ENCODE data around the gene TP73.

Gene TP73

DNA sequence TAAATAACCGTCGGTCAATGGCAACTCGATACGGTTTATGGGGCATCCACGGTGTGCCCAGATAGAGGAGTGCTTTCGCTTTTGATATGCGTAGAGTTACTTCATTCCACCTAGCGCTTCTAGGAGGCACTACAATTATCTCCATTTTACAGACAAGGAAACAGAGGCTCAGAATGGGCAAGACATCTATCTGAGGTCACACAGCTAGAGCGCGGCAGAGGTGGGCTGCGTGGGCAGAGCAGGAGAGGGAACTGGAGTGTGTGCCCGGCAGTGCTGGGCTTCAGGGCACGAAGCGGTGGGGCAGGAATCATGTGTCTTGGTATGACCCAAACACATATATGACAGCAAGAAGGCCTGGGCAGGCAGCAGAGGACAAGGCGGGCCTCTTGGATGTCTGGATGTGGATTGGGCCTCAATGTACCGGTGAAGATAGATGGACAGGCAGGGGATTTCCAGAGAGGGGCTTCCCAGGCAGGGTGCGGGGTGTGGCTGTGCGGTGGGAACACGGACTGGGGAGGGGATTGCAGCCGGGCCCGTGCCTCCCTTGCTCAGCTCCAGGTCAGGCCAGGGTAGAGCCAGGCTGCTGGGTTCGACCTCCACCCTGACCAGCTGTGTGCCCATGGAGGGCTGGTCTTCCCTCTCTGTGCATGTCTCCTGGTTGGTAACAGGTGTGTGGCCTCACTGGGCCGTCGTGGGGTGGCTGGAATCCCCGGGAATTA lies 21.2 kb downstream of the TP73 start:
- DNase-seq (ENCODE audit: low spot score): no peak

DNA sequence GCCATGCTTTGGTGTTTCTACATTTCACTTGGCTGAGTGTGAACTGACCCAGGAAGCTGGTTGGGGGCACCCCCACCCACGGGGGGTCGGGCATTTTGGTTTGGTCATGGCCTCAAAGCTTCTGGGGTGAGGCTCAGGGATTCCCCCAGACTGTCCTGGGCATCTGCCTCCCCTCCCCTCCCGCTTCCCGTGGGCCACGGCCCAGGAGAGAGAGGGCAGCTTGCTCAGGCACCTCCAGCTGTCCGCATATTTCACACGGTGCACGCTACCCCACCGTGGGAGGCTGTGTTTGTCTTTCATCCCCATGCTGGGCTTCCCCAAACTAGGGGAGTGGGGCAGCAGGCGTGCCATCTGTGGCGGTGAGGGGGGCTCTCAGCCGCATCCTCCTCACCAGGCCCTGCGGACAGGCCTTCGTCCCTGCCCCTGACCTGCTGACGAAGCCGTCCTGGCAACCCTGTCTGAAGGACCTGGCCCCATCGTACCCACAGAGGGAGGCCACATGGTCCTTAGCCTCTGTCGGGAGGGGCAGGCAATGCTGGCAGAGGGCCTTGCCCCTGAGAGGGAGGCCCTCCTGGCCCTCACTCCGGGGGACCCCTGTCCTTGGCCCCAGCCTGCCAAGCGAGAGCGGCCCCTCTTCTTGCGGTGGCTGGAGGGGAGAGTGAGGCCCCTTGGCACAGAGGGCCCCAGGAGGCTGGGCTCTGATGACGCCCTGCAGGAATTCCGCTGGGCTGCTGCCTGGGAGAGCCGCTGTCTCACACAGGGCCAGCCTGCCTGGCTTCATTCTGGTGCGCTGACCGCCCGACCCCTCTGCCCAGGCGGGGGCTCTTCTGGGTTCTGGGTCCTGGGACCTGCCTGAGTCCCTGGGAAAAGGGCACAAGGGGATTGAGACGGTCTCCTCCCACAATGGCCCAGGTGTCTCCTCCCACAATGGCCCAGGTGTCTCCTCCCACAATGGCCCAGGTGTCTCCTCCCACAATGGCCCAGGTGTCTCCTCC lies 22.1 kb downstream of the TP73 start:
- DNase-seq (ENCODE audit: low spot score): no peak

DNA sequence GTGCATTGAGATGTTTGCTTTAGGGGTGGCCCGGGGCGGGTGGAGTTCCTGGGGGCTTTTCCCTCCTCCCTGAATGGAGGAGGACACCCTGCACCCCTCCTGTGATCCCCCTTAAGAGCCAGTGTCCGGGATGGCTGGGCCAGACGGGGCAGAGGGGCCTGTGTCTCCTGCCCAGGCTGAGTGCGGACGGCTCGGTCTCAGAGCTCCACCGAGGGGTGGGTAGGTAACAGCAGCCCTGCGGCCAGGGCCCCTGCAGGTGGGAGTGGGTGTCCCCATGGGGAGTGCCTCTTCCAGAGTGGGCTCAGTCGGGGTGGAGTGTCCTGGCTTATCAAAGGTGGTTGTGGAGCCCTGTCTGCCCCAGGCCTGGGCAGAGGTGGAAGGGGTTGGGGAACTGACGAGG lies 23.1 kb downstream of the TP73 start:
- no peak for DNase-seq (ENCODE audit: low spot score)

DNA sequence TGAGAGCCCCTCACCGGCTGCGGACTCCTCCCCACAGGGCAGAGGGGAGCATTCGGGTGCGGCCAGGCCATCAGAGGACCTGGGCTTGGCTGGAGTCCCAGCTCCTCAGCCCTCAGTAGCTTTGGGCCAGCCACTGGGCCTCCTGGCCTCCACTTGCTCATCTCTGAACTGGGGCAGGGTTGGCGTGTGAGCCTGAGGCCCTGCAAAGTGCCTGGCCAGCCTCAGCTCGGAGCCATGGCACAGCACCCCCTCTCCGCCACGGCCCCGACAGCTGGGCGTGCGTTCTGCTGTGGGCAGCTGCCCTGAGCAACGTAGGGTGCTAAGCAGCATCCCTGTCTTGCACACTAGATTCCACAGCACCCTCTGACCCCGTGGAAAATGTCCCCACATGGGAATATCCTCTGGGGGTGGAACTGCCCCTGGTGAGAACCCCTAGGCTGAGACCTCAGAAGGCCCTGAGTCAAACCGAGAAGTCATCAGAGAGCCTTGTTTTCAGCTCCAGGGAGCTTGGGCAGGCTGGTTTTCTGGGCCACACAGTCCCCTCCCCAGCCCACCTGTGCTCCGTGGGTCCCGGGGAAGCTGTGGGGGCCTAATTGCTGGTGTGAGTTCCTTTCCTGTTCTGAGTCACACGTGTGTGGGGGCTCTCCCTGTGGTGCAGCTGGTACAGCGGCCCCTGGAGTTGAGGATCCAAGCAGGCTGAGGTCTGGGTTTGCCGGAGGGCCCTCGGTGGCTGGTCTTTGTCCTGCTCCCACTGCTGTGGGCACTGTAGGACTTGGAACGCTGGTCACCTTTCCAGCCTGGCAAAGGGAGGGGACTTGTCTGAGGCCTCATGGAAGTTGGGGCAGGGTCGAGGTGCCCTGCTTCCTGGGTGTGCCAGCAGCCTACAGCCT lies 24.5 kb downstream of the TP73 start:
- DNase-seq (ENCODE audit: low spot score): no peak

DNA sequence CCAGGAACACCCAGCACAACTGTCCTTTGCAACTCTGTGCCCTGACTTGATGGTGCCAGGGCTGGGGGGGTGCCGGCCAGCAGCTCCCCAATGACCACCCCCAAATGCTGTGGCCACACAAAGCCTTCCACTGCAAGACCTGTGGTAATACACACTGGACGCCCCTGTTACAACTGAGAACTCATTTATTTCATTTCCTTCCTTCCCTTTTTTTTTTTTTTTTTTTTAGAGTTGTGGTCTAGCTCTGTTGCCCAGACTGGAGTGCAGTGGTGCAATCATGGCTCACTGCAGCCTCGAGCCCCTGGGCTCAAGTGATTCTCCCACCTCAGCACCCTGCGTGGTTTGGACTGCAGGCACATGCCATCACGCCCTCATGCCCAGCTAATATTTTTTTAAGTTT lies 25.2 kb downstream of the TP73 start:
- no peak for DNase-seq (ENCODE audit: low spot score)

DNA sequence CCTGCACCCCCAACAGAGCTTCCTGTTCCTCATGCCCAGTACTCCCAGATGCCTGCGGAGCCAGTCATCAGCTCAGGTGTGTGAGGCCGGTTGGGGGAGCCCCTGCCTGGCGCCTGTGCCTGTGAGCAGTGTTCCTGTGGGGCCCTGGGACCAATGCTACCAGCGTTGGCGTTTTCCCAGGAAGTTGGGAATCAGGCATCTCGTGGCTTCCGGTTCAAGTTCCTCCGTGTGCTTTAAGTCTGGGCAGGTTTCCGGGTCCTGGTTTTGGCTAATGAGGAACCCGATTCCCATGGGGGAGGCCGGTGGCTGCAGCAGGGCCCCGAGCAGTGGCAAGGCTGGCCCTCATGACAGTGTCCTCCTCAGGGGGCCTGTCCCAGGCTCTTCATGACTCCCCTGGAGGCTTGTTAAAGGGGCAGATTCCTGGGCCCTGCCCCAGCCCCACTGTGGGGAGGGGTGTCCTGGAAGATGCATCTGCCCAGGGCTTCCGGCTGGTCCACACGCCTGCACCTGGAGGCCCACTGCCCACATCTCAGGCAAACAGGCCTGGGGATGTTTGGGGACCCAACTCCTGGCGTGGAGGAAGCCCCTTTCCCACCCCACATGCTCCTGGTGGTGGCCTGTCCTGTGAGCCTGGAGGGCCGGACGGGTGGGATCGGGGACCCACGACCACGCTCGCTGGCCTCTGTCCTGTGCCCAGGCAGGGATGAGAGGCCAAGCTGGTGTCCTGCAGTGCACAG lies 26.2 kb downstream of the TP73 start:
- DNase-seq (ENCODE audit: low spot score): no peak

DNA sequence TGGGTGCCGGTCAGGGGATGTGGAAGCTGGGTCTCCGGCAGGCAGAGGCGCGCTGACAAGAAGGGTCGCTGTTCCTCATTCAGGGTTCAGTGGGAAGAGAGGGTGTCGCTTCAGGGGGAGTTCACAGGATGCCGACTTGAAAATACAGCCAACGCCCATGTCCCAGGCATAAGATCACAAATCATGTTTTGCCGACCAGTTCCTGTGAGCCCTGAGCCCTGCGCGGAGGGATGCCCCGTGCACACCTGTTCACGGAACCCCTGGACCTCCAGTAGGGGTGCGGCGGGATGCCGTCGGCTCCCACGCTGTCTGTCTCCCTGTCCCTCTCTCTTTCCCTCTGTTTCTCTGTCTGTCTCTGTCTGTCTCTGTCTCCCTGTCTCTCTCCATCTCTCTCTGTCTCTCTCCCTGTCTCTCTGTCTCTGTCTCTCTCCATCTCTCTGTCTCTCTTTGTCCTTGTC lies 26.8 kb downstream of the TP73 start:
- DNase-seq (ENCODE audit: low spot score): no peak

DNA sequence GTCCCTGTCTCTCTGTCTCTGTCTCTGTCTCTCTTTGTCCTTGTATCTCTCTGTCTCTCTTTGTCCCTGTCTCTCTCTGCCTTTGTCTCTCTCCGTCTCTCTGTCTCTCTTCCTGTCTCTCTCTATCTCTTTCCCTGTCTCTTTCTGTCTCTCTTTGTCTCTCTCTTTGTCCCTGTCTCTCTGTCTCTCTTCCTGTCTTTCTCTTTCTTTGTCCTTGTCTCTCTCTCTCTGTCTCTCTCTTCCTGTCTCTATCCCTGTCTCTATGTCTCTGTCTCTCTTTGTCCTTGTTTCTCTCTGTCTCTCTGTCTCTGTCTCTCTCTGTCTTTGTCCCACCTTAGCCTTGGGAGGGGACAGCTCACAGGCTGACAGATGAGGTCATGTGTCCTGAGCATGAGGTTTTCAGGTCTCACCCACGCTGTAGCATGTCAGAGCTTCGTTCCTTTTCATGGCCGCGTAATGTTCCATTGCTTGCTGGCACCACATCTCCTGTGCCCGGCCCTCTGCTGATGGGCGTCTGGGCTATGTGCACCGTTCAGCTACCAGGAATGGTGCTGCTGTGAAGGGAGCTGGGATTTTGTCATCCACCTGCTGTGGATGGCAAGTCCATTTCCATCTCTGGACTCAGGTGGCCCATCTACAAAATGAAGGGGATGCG lies 27.6 kb downstream of the TP73 start:
- no peak for DNase-seq (ENCODE audit: low spot score)

DNA sequence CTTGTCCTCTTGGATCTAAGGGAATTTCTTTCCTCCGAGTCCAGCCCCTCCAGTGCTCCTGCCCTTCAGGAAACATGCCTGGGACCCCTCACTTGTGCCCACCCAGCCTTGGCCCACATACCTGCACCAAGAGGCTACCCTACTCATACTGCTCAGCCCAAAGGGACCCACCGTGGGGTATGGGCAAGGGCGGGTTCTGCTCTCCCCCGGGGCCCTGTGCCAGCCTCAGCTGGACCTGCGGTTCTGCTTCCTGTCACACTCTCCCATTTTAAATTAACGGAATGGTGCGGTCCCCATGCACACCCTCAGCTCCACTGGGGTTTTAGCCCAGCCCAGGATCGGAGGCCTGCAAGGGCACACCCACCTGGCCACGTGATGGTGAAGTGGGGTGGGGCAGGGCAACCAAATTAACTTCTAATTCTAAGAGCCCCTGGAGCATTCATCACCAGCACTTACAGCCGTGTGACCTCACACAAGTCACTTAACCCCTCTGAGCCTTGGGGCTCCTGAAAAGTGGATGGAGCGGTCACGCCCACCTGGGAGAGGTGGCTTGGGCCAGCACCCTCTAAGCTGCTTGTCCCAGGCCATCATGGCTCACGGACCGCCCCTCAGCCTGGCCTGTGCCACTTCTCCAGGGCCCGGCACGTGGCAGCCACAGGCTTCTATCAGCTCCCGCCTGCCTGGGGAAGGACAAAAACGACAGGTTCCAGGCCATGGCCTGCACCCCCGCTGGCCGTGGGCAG lies 28.3 kb downstream of the TP73 start:
- no peak for DNase-seq (ENCODE audit: low spot score)

DNA sequence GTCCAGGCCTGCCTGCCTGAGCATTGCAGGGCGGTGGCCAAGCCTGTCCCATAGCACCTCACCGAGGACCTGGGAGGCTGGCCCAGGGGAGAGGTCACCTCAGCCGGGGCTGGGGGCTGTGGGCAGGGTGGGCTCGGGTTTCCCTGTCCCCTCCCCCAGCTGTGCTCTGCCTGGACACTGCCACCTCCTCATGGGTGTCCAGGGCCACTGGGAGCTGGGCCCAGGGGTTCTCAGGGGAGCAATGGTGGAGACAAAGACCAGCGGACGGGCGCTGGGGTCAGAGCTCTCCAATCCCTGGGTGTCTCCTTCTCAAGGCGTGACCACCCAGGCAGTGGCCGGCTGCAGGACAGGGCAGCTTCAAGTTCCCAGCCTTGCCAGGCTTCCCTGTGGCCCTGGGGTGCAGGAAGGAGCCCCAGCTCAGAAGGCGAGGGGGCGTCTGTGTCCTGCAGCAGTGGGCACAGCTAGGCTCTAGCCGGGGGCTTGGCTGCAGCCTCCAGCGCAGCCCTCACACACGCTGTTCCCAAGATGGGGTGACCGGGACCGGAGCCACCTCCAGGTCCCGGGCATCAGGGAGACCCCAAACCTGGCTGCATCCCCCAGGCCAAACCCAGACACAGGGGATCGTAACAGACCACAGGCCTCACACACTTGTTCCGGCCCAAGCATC lies 29.0 kb downstream of the TP73 start:
- no peak for DNase-seq (ENCODE audit: low spot score)

DNA sequence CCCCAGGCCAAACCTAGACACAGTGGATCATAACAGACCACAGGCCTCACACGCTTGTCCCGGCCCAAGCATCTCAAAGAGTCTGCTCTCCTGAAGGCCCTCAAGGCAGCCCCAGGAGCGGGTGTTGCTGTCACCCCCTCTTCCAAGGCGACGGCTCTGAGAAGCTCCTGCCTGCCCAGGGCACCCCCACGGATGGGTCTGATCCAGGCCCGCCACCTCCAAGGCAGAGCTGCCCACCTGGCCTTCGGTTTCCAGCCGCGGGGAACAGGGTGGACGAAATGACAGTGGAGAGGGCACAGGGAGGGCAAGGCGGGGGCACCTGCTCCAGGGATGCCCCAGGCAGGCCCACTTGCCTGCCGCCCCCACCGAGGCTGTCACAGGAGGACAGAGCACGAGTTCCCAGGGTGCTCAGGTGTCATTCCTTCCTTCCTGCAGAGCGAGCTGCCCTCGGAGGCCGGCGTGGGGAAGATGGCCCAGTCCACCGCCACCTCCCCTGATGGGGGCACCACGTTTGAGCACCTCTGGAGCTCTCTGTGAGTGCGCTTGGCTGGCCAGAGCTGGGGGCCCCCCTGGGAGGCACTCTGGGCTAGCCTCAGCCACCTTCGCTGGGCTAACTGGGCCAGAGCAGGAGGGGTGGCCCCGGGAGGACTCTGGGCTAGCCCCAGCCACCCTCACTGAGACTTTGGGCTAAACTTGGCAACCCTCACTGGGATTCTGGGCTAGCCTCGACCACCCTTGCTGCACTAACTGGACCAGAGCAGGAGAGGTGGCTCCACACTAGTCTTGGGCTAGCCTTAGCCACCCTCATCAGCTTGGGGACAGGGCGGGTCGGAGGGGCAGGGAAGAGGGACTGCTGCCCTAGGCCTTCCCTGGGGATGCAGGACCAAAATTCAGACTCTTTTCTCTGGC lies 29.8 kb downstream of the TP73 start:
- DNase-seq (ENCODE audit: low spot score): no peak

DNA sequence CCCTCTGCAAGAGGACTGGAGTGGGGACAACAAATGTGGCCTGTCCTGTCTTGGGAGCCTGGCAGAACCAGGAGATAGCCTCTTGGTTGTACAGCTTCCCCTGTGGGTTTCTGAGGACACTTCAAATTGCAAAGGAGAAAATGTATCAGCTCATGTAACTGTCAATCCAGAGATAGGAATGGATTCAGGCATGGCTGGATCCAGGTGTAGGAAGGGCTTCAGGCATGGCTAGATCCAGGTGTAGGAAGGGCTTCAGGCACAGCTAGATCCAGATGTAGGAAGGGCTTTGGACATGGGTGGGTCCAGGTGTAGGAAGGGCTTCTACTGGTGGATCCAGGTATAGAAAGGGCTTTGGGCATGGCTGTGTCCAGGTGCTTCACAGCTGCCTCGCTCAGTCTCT lies 30.9 kb downstream of the TP73 start:
- DNase-seq (ENCODE audit: low spot score): no peak

DNA sequence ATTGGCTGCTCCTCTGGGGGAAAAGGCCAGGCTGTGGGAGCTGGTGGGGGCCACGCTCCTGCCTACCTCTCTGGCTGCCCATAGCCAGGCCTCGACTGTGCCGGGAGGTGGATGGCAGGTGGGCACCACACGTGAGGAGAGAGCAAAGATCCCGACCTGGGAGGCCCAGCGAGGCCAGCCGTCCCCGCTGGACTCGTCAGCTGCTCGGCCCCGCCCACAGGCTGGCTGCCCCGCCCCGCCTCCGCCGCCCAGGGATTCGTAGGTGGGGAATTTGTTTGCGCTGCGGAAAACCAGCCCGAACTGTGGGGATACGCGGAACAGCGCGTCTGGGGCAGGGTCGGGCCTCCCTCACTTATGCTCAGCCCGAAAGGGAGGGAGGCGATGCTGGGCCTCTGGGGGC lies 31.7 kb downstream of the TP73 start:
- no peak for DNase-seq (ENCODE audit: low spot score)

DNA sequence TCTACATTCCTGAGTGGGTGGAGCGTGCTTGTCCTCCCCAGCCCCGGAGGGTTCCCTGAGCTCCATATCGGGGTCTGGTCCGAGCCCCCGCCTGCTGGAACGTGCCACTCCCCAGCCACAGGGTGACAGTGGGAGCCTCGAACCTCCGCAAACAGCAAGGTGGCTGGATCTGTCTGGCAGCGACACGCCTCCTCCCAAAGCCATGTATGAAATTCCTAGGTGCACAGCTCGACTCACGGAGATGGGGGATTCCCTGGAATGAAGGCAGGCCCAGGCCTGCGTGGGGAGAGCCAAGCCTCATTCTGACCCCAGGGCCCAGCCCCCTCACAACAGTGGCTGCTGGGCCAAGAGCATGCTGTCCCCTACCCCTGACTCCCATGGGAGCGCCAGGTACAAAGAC lies 32.9 kb downstream of the TP73 start:
- DNase-seq (ENCODE audit: low spot score): no peak

DNA sequence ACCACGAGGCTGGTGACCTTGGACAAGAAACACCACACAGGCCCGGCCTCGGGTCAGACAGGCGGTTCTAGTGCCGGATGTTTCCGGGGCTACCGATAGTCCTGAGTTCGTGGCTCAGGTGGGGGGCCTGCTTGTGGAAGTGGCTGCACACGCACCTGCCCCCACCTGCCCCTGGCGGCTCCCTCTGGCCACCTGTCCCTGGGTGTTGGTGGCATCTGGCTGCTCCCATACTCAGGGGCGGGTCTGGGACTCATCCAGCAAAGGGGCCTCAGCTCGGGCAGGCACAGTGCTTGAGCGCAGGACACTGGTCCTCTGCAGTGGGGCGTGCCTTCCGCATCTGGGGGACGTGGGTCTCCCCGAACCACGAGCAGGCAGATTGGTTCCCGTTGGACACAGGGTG lies 33.6 kb downstream of the TP73 start:
- DNase-seq (ENCODE audit: low spot score): no peak

DNA sequence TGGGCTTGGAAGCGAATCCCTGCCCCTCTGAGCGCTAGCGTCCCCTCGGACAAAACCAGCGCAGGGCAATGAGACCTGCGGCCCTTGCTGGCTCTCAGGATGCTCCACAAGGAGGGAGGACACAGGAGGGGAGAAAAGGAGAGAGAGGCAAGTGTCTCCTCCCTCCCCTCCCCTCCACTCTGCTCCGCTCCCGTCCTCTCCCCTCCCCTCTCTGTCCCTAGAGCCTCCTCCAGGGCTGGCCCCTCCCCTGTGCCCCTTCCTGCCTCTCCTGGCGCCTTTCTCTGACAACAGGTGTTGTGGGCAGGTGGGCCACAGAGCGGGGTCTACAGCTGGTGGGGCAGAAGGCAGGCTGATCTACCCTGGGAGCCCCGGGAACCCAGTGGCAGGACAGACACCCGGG lies 35.2 kb downstream of the TP73 start:
- no peak for DNase-seq (ENCODE audit: low spot score)

DNA sequence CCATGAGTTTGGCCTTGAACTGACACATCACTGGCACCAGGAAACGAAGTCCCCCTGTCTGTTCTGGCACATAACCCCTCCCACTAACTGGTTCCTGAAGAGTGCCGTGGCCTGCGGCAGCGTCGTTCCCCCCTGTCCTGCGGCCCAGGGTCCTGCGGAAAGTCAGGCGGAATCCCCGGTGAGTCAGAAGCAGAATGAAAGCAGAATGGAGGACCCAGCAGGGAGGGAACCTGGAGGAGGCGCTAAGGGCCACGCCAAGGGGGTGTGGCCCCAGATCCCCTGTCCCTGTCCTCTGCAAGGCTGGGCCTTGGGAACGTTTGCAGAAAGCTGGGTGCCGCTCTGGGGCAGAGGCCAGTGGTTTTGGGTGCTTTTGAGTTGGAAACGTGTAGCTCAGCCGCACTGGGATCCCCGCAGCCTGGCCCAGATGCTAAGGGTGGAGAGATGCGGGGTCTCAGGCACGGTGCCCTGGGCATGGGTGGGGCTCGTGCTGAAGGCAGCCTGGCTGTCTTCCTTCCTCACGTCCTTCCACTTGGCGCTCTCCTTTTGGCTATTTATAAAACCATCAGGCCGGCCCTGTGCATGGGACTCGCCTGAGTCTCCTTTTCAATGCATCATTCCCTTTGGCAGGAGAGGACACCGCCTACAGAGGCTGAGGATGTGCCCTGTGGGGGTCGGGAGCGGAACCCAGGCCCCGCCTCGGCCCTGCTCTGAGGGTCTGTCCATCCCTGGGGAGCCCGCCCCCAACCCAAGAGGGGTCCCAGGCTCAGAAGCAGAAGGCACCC lies 36.2 kb downstream of the TP73 start:
- no peak for DNase-seq (ENCODE audit: low spot score)

Data from CD4-positive, alpha-beta T cell treated with Interleukin-15 for 4 hours (primary cell).